ENCODE measurements around the gene ZMYND8.
"Not testable (repeated sequence)": the region's sequence is repeated elsewhere in the genome, so short reads cannot be mapped to it uniquely, and the experiment has no call there.

Gene ZMYND8

GRCh38 chr20:47216819-47217410 lies 139.6 kb downstream of the ZMYND8 start:
- TF ChIP-seq POLR2AphosphoS5 (IDR thresholded peaks at IDR 0.05; ENCODE audit: low read depth, low read length): no peak
- no peak for TF ChIP-seq POLR2A (IDR thresholded peaks at IDR 0.05; ENCODE audit: low read depth, low read length)
- TF ChIP-seq PAX5 (IDR thresholded peaks at IDR 0.05; ENCODE audit: insufficient read depth, low read length, severe bottlenecking): no peak
- no peak for TF ChIP-seq SPI1 (IDR thresholded peaks at IDR 0.05; ENCODE audit: low read depth, low read length)
- no peak for TF ChIP-seq TAF1 (IDR thresholded peaks at IDR 0.05; ENCODE audit: low read depth, low read length)
- DNase-seq (ENCODE audit: insufficient read length, low spot score): no peak
- no peak for FAIRE-seq

- TF ChIP-seq POLR2AphosphoS5 (IDR thresholded peaks at IDR 0.05; ENCODE audit: low read depth, low read length) (no peak), SPI1 (IDR thresholded peaks at IDR 0.05; ENCODE audit: low read depth, low read length) (no peak), TAF1 (IDR thresholded peaks at IDR 0.05; ENCODE audit: low read depth, low read length) (no peak), POLR2A (IDR thresholded peaks at IDR 0.05; ENCODE audit: low read depth, low read length) (no peak), POU2F2 (IDR thresholded peaks at IDR 0.05; ENCODE audit: low read depth, low read length) (no peak)
- DNase-seq (ENCODE audit: insufficient read length, low spot score) (no peak), FAIRE-seq (no peak)
These were observed 140.7 kb downstream of the ZMYND8 start for GRCh38 chr20:47215653-47216397.

GRCh38 chr20:47213966-47214365 lies 142.5 kb downstream of the ZMYND8 start:
- no peak for DNase-seq (ENCODE audit: insufficient read length, low spot score)
- TF ChIP-seq SPI1 (IDR thresholded peaks at IDR 0.05; ENCODE audit: low read depth, low read length): no peak
- no peak for TF ChIP-seq POLR2A (IDR thresholded peaks at IDR 0.05; ENCODE audit: low read depth, low read length)
- TF ChIP-seq POU2F2 (IDR thresholded peaks at IDR 0.05; ENCODE audit: low read depth, low read length): no peak
- no peak for TF ChIP-seq POLR2AphosphoS5 (IDR thresholded peaks at IDR 0.05; ENCODE audit: low read depth, low read length)
- TF ChIP-seq PAX5 (IDR thresholded peaks at IDR 0.05; ENCODE audit: insufficient read depth, low read length, severe bottlenecking): no peak
- TF ChIP-seq TAF1 (IDR thresholded peaks at IDR 0.05; ENCODE audit: low read depth, low read length): no peak
- FAIRE-seq: no peak

GRCh38 chr20:47212606-47213207 lies 143.8 kb downstream of the ZMYND8 start:
- DNase-seq (ENCODE audit: insufficient read length, low spot score): no peak
- FAIRE-seq: no peak
- TF ChIP-seq POLR2A (IDR thresholded peaks at IDR 0.05; ENCODE audit: low read depth, low read length): no peak
- no peak for TF ChIP-seq POLR2AphosphoS5 (IDR thresholded peaks at IDR 0.05; ENCODE audit: low read depth, low read length)
- no peak for TF ChIP-seq POU2F2 (IDR thresholded peaks at IDR 0.05; ENCODE audit: low read depth, low read length)
- TF ChIP-seq TAF1 (IDR thresholded peaks at IDR 0.05; ENCODE audit: low read depth, low read length): no peak
- TF ChIP-seq PAX5 (IDR thresholded peaks at IDR 0.05; ENCODE audit: insufficient read depth, low read length, severe bottlenecking): no peak
- no peak for TF ChIP-seq SPI1 (IDR thresholded peaks at IDR 0.05; ENCODE audit: low read depth, low read length)

GRCh38 chr20:47211036-47211435 lies 145.5 kb downstream of the ZMYND8 start:
- DNase-seq (ENCODE audit: insufficient read length, low spot score) (no peak), FAIRE-seq (no peak)
- TF ChIP-seq PAX5 (IDR thresholded peaks at IDR 0.05; ENCODE audit: insufficient read depth, low read length, severe bottlenecking) (no peak), POU2F2 (IDR thresholded peaks at IDR 0.05; ENCODE audit: low read depth, low read length) (no peak), TAF1 (IDR thresholded peaks at IDR 0.05; ENCODE audit: low read depth, low read length) (no peak), SPI1 (IDR thresholded peaks at IDR 0.05; ENCODE audit: low read depth, low read length) (no peak), POLR2AphosphoS5 (IDR thresholded peaks at IDR 0.05; ENCODE audit: low read depth, low read length) (no peak)

GRCh38 chr20:47210470-47210869 lies 146.0 kb downstream of the ZMYND8 start:
- TF ChIP-seq TAF1 (IDR thresholded peaks at IDR 0.05; ENCODE audit: low read depth, low read length) (no peak), SPI1 (IDR thresholded peaks at IDR 0.05; ENCODE audit: low read depth, low read length) (no peak), PAX5 (IDR thresholded peaks at IDR 0.05; ENCODE audit: insufficient read depth, low read length, severe bottlenecking) (no peak), POLR2A (IDR thresholded peaks at IDR 0.05; ENCODE audit: low read depth, low read length) (no peak), POLR2AphosphoS5 (IDR thresholded peaks at IDR 0.05; ENCODE audit: low read depth, low read length) (no peak), POU2F2 (IDR thresholded peaks at IDR 0.05; ENCODE audit: low read depth, low read length) (no peak)
- DNase-seq (ENCODE audit: insufficient read length, low spot score) (no peak), FAIRE-seq (no peak)

- FAIRE-seq (no peak), DNase-seq (ENCODE audit: insufficient read length, low spot score) (no peak)
- TF ChIP-seq PAX5 (IDR thresholded peaks at IDR 0.05; ENCODE audit: insufficient read depth, low read length, severe bottlenecking) (no peak), POU2F2 (IDR thresholded peaks at IDR 0.05; ENCODE audit: low read depth, low read length) (no peak), POLR2AphosphoS5 (IDR thresholded peaks at IDR 0.05; ENCODE audit: low read depth, low read length) (no peak), SPI1 (IDR thresholded peaks at IDR 0.05; ENCODE audit: low read depth, low read length) (no peak), POLR2A (IDR thresholded peaks at IDR 0.05; ENCODE audit: low read depth, low read length) (no peak), TAF1 (IDR thresholded peaks at IDR 0.05; ENCODE audit: low read depth, low read length) (no peak)
These were observed 146.5 kb downstream of the ZMYND8 start for GRCh38 chr20:47209982-47210381.

GRCh38 chr20:47208534-47209174 lies 147.8 kb downstream of the ZMYND8 start:
- no peak for DNase-seq (ENCODE audit: insufficient read length, low spot score)
- no peak for FAIRE-seq
- TF ChIP-seq POLR2A (IDR thresholded peaks at IDR 0.05; ENCODE audit: low read depth, low read length) (no peak), POLR2AphosphoS5 (IDR thresholded peaks at IDR 0.05; ENCODE audit: low read depth, low read length) (peak; percentile 26; the same call in 1 of the 2 replicates)

- FAIRE-seq: no peak
These were observed 149.4 kb downstream of the ZMYND8 start for GRCh38 chr20:47206962-47207641.

GRCh38 chr20:47206552-47206951 lies 149.9 kb downstream of the ZMYND8 start:
- not testable (repeated sequence) for FAIRE-seq

More at GRCh38 chr20:47206962-47207641, 149.4 kb downstream of the ZMYND8 start:
- TF ChIP-seq TAF1 (IDR thresholded peaks at IDR 0.05; ENCODE audit: low read depth, low read length) (no peak), PAX5 (IDR thresholded peaks at IDR 0.05; ENCODE audit: insufficient read depth, low read length, severe bottlenecking) (no peak), POU2F2 (IDR thresholded peaks at IDR 0.05; ENCODE audit: low read depth, low read length) (no peak), SPI1 (IDR thresholded peaks at IDR 0.05; ENCODE audit: low read depth, low read length) (no peak), POLR2A (IDR thresholded peaks at IDR 0.05; ENCODE audit: low read depth, low read length) (0 out of 2 replicates have a peak, but pooled peaks have one; percentile 7), POLR2AphosphoS5 (IDR thresholded peaks at IDR 0.05; ENCODE audit: low read depth, low read length) (no peak)
- DNase-seq (ENCODE audit: insufficient read length, low spot score): no peak

More at GRCh38 chr20:47206552-47206951, 149.9 kb downstream of the ZMYND8 start:
- not testable (repeated sequence) for DNase-seq (ENCODE audit: insufficient read length, low spot score)
